CD4-positive, alpha-beta T cell (primary cell): ENCODE measurements around the gene MYO7B. TPM values are rescaled to one million over a fixed set of nuclear protein-coding genes. Genes with fewer than 3 reads are reported as not detected.

ENCODE experiments used
- ATAC-seq: fragments of 200-7000 bp; cut with Tn5 transposase; one replicate; pipeline ENCODE4 v1.10.0; 2022; ENCODE audit warnings: mild to moderate bottlenecking; ENCODE audit not compliant: poor library complexity
- CTCF ChIA-PET: fragments of 350-600 bp; sonication (Branson Sonifier 250); formaldehyde crosslinking; loops from one replicate; lab custom pipeline; 2021; ENCODE audit warnings: antibody characterized with exemption, inconsistent platforms; lab: Charles Lee
- POLR2A ChIA-PET: fragments of 350-600 bp; sonication (Branson Sonifier 250); formaldehyde crosslinking; loops from one replicate; lab custom pipeline; 2021; ENCODE audit warnings: antibody characterized with exemption, inconsistent platforms; lab: Charles Lee
- DNase-seq, 14 experiments: peaks; one replicate each; pipeline ENCODE4 v3.0.0-alpha.2; 2013 to 2020; ENCODE audit warnings: mixed read lengths in 2 of 14
- H3K27ac ChIP-seq, 2 donors: one replicate each; pipeline versions ENCODE4 v1.5.1 to v1.7.0; 2013; ENCODE audit warnings: low read length in 2 of 2, low read depth in 1 of 2, mild to moderate bottlenecking in 1 of 2
- H3K27me3 ChIP-seq, 2 experiments: 1 replicate in 1 of 2; 2 replicates in 1 of 2; pipeline versions ENCODE4 v1.6.1 to v1.7.0; 2013; ENCODE audit warnings: low read length in 2 of 2, control low read depth in 1 of 2, mild to moderate bottlenecking in 1 of 2, moderate library complexity in 1 of 2; ENCODE audit not compliant: insufficient read depth in 2 of 2, control insufficient read depth in 1 of 2
- H3K36me3 ChIP-seq: one replicate; pipeline ENCODE4 v1.6.1; 2013; ENCODE audit warnings: low read length, control low read depth; ENCODE audit not compliant: insufficient read depth
- H3K4me1 ChIP-seq: one replicate; pipeline ENCODE4 v1.6.1; 2013; ENCODE audit warnings: low read length, control low read depth; ENCODE audit not compliant: insufficient read depth
- H3K4me3 ChIP-seq: one replicate; pipeline ENCODE4 v1.5.1; 2013; ENCODE audit warnings: mild to moderate bottlenecking, low read length, moderate library complexity
- H3K9me3 ChIP-seq, 2 experiments: 1 replicate in 1 of 2; 2 replicates in 1 of 2; pipeline versions ENCODE4 v1.6.1 to v1.7.0; 2013; ENCODE audit warnings: low read length in 2 of 2, mild to moderate bottlenecking in 2 of 2, control low read depth in 1 of 2, moderate library complexity in 1 of 2; ENCODE audit not compliant: control insufficient read depth in 1 of 2, insufficient read depth in 1 of 2
- H3K27ac Mint-ChIP-seq: one replicate; pipeline ENCODE4 v1.8.0; 2020; ENCODE audit warnings: mixed read lengths
- H3K27me3 Mint-ChIP-seq: one replicate; pipeline ENCODE4 v1.8.0; 2021; ENCODE audit warnings: mixed read lengths
- H3K36me3 Mint-ChIP-seq: one replicate; pipeline ENCODE4 v1.8.0; 2021; ENCODE audit warnings: low read depth, mixed read lengths
- H3K4me1 Mint-ChIP-seq: one replicate; pipeline ENCODE4 v1.8.0; 2021; ENCODE audit warnings: low read depth, mixed read lengths
- H3K4me3 Mint-ChIP-seq: one replicate; pipeline ENCODE4 v1.8.0; 2020; ENCODE audit warnings: mild to moderate bottlenecking, mixed read lengths
- H3K9me3 Mint-ChIP-seq: one replicate; pipeline ENCODE4 v1.8.0; 2020; ENCODE audit warnings: mixed read lengths
- intact Hi-C, 2 experiments: fragments of 100-400 bp; cut with DNase I in 1 of 2; cut with micrococcal nuclease in 1 of 2; formaldehyde crosslinking; loops; one replicate each; pipeline versions ENCODE4 v1.15.1 to v1.9.0; 2023 to 2025; cut with DNase I, micrococcal nuclease
- total RNA-seq, 174 experiments: library from RNA in 2 of 174; stranded (reverse) in 2 of 174; gene quantifications; one replicate each; pipeline ENCODE4 v1.2.3 and lab custom pipeline; 2021 to 2026
- TF ChIP-seq, protein P1 (sequence below): fragments of 200-600 bp; IDR thresholded peaks from one replicate; pipeline ENCODE4 v1.8.0; 2022; ENCODE audit warnings: antibody characterized with exemption, mild to moderate bottlenecking

MYO7B gene
- total RNA-seq, 2 experiments from 2014 or later, result 0.05 to 0.14 TPM

DNA sequence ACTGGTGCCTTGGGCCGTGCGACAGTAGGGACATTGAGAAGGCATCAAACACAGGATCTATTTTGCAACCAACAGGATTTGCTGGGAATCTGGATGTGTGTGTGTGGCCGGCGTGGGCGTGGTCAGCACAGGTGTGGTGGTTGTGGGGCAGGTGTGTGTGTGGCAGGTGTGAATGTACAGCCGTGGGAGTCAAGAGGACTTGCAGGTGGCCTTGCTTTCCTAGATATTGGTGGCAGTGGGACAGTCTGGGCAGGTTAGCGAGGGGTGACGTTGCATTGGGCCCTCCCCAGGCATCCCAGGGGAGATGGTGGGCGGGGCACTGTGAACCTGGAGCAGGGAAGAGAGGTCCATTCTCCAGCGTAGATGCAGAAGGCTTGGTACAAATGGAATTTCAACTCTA is 143.0 kb downstream of the MYO7B start:
- peaks cover 25 to 27% of the 10 kb centered on the region in 2 experiments for H3K27me3 ChIP-seq
- peak in 1 of 14 experiments; percentile 4 for DNase-seq
- Mint-ChIP-seq H3K27ac (no peak overlapping the region), H3K36me3 (no peaks in the 10 kb centered on the region), H3K9me3 (no peaks in the 10 kb centered on the region), H3K4me1 (peaks cover 9% of the 10 kb centered on the region), H3K27me3 (peaks cover 46% of the 10 kb centered on the region), H3K4me3 (no peak overlapping the region)
- intact Hi-C loops, result no loop called here
- ChIA-PET POLR2A (no interaction called here), CTCF (no interaction called here)
- peaks cover 18% of the 10 kb centered on the region for H3K4me1 ChIP-seq
- TF ChIP-seq, protein P1, sequence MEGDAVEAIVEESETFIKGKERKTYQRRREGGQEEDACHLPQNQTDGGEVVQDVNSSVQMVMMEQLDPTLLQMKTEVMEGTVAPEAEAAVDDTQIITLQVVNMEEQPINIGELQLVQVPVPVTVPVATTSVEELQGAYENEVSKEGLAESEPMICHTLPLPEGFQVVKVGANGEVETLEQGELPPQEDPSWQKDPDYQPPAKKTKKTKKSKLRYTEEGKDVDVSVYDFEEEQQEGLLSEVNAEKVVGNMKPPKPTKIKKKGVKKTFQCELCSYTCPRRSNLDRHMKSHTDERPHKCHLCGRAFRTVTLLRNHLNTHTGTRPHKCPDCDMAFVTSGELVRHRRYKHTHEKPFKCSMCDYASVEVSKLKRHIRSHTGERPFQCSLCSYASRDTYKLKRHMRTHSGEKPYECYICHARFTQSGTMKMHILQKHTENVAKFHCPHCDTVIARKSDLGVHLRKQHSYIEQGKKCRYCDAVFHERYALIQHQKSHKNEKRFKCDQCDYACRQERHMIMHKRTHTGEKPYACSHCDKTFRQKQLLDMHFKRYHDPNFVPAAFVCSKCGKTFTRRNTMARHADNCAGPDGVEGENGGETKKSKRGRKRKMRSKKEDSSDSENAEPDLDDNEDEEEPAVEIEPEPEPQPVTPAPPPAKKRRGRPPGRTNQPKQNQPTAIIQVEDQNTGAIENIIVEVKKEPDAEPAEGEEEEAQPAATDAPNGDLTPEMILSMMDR, result no peak
- no peak overlapping the region for H3K4me3 ChIP-seq
- H3K9me3 ChIP-seq, result peaks cover 0 to 8% of the 10 kb centered on the region in 2 experiments
- no peaks in the 10 kb centered on the region for H3K36me3 ChIP-seq
- no peak for ATAC-seq
- no peak overlapping the region for H3K27ac ChIP-seq

DNA sequence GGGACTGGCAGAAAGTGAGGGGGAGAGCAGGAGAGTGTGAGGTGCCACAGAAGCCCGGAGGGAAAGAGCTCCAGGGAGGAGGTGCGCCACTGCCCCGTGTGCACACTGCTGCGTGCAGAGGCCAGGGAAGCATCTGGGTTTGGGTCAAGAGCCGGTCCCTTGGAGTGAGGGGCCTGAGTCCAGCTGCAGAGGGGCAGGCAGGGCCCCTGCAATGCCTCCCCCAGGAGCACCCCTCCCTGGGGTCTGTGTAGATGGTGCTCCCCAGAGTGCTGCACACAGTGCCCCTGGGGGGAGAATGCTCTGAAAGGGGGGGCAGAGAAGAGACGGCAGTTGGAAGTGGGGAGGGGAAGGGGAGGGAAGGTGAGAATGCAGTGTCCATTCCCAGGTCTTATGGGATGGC is 143.5 kb downstream of the MYO7B start:
- Histone ChIP-seq H3K4me1 (peaks cover 18% of the 10 kb centered on the region), H3K27ac (no peak overlapping the region), H3K9me3 (peaks cover 0 to 5% of the 10 kb centered on the region in 2 experiments), H3K36me3 (no peaks in the 10 kb centered on the region), H3K27me3 (peaks cover 20 to 23% of the 10 kb centered on the region in 2 experiments), H3K4me3 (no peak overlapping the region)
- H3K27ac Mint-ChIP-seq, result no peak overlapping the region
- DNase-seq, result peak in 1 of 14 experiments; percentile 2
- TF ChIP-seq, protein P1, result no peak
- H3K4me1 Mint-ChIP-seq, result peaks cover 9% of the 10 kb centered on the region
- no peak overlapping the region for H3K4me3 Mint-ChIP-seq
- no peaks in the 10 kb centered on the region for H3K9me3 Mint-ChIP-seq
- no peak for ATAC-seq
- ChIA-PET CTCF (no interaction called here), POLR2A (no interaction called here)
- intact Hi-C loops, result no loop called here
- H3K36me3 Mint-ChIP-seq, result no peaks in the 10 kb centered on the region
- H3K27me3 Mint-ChIP-seq, result peaks cover 42% of the 10 kb centered on the region

DNA sequence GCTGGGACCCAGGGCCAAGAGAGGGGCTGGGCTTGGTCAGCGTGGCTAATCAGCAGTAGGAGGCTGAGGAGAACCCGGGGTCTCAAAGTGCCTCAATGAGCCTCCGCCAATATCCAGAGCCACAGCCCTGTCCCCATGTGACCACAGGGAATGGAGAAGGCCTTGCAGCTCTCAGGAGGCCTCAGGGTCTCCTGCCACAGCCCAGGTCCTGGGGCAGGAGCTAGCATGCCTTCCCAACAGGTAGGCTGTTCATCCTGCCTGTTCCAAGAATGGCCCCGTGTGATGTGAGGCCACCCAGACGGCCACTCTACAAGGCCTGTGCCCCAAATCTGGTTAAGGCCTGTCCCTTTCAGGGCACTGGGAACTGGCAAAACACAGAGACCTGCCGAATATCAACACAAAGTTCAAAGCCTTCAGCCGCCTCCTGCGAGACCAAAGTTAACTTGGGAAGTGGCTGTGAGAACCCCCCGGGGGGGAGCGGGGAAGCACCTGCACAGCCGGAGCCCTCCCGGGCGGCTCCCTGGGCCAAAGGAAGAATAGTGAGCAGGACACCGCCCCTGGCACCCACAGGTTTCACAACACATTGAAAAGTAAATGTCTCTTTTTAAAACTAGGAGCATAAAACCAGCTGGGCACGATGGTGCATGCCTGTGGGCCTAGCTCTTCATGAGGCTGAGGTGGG is 144.3 kb downstream of the MYO7B start:
- peaks cover 10% of the 10 kb centered on the region for H3K4me1 ChIP-seq
- intact Hi-C loops, result no loop called here
- peaks cover 35% of the 10 kb centered on the region for H3K27me3 Mint-ChIP-seq
- no peaks in the 10 kb centered on the region for H3K9me3 ChIP-seq
- ChIA-PET POLR2A (interaction anchor here (0.7 to 1.2 kb wide), 2 partner anchors 22 to 293 kb away, joined by 3 read pairs; partner anchors contain the start of gene SFT2D3), CTCF (no interaction called here)
- no peaks in the 10 kb centered on the region for H3K36me3 Mint-ChIP-seq
- peaks cover 15 to 16% of the 10 kb centered on the region in 2 experiments for H3K27me3 ChIP-seq
- H3K27ac Mint-ChIP-seq, result no peak overlapping the region
- no peaks in the 10 kb centered on the region for H3K9me3 Mint-ChIP-seq
- TF ChIP-seq, protein P1, result no peak
- DNase-seq (peak in 1 of 14 experiments; percentile 7), ATAC-seq (no peak)
- peaks cover 9% of the 10 kb centered on the region for H3K4me1 Mint-ChIP-seq
- H3K36me3 ChIP-seq, result no peaks in the 10 kb centered on the region
- H3K4me3 ChIP-seq, result no peak overlapping the region
- H3K27ac ChIP-seq, result no peak overlapping the region
- no peak overlapping the region for H3K4me3 Mint-ChIP-seq
